Choroid plexus epithelial cell (primary cell): ENCODE results near the gene ZFYVE27.
A peak's percentile ranks its signal among the peaks of the same experiment; 100 is the strongest.

Experiments
- DNase-seq: peaks from one replicate; pipeline ENCODE4 v3.0.0-alpha.2; 2010; ENCODE audit warnings: low read depth
- H3K4me3 ChIP-seq: 2 replicates; pipeline ENCODE4 v1.5.1; 2011; ENCODE audit warnings: low read depth, mild to moderate bottlenecking, control low read depth, low read length, moderate library complexity
- CTCF ChIP-seq: conservative IDR thresholded peaks from 2 replicates; pipeline ENCODE4 v1.5.1; 2011; ENCODE audit warnings: low read depth, mild to moderate bottlenecking, control low read depth, inconsistent platforms, low read length, moderate library complexity

Gene ZFYVE27

GRCh38 chr10:97737770-97738265 lies 890 bp downstream of the ZFYVE27 start:
- DNase-seq, result no peak
- H3K4me3 ChIP-seq, result peak overlapping the region; percentile 99
- no peak for TF ChIP-seq CTCF

DNA sequence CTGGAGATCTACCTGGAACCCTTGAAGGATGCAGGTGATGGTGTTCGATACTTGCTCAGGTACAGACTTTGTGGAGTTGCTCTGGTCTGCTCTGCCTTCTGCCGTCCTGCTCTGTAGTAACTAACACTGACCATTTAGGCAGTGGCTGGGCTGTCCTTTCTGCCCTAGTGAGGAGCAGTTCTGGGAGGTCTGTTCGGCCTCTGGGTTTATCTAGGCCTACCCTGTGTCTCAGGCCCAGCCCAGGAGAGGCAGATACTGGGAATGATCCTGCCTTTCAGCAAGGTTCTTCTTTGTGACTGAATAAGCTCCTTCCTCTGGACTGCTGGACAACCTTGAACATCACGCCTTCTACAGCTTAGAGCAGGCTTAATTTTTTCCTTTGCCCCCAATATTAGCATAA lies 1.7 kb downstream of the ZFYVE27 start:
- H3K4me3 ChIP-seq, result peak overlapping the region; percentile 2
- no peak for DNase-seq
- no peak for TF ChIP-seq CTCF

DNA sequence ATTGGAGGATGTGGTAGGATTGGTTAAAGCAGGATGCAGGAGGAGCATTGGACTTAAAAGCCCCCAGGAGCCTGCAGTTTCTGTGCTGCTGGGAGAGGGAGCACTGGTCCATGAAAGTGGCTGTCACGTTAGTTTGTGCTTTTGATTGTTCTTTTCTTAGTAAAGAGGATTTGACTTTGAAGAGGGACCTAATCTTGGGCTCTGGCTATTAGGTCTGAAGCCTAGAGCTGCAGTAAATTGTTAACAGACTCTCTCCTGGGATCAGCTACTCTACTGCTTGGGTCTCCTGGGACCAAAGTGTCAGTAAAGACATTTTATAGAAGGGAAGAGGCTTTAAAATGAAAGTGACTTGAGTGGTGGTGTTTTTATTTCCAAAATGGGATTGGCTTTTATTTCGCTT lies 3.7 kb downstream of the ZFYVE27 start:
- DNase-seq, result no peak
- TF ChIP-seq CTCF, result no peak

GRCh38 chr10:97743169-97743943 lies 6.4 kb downstream of the ZFYVE27 start:
- DNase-seq, result no peak
- no peak for TF ChIP-seq CTCF
- H3K4me3 ChIP-seq, result no peak overlapping the region

More for the DNA sequence above, 3.7 kb downstream of the ZFYVE27 start:
- no peak overlapping the region for H3K4me3 ChIP-seq

GRCh38 chr10:97744405-97745035 lies 7.6 kb downstream of the ZFYVE27 start:
- no peak for DNase-seq
- no peak overlapping the region for H3K4me3 ChIP-seq
- no peak for TF ChIP-seq CTCF

DNA sequence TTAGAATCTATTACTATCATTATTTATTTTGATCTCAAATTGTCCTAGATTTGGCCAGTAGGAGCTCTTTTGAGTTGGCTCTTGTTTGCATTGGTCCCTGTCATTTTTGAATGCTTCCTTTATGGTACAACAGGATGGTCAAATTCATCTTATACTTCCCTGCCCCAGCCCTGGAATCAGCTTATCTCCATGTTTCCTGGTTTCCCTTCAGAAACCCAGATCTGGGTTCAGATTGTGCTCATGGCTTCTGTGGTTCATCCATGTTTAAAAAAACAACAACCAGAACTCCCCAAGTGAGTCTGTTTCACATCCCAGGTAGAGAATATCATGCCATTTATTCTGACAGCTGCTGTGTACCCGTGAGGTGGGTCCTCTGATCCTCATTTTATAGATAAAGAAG lies 10.6 kb downstream of the ZFYVE27 start:
- DNase-seq, result no peak
- no peak for TF ChIP-seq CTCF
- no peak overlapping the region for H3K4me3 ChIP-seq

GRCh38 chr10:97748116-97748515 lies 11.2 kb downstream of the ZFYVE27 start:
- no peak overlapping the region for H3K4me3 ChIP-seq
- DNase-seq, result no peak
- no peak for TF ChIP-seq CTCF
